GM12878 (cell line): ENCODE measurements around the gene EGFR. TPM values are rescaled to one million over a fixed set of nuclear protein-coding genes. Genes with fewer than 3 reads are reported as not detected.

Experiments used
- ATAC-seq: fragments of 200-7000 bp; cut with Tn5 transposase; 3 replicates; pipeline ENCODE4 v1.9.1; 2020; ENCODE audit warnings: mild to moderate bottlenecking, moderate library complexity
- BruUV-seq: library from RNA; stranded (reverse); fragments of 400-500 nt; replicated peaks from 2 replicates; lab custom pipeline; 2021; lab: Mats Ljungman, UMichigan
- CTCF ChIA-PET: fragments of 300-600 bp; sonication (Branson Sonifier 250); formaldehyde crosslinking; extraction: SDS; loops from one replicate; lab custom pipeline; 2021; ENCODE audit warnings: inconsistent platforms; lab: Yijun Ruan, JAX
- POLR2A ChIA-PET: fragments of 350-600 bp; formaldehyde crosslinking; extraction: SDS; loops from one replicate; lab custom pipeline; 2021; ENCODE audit warnings: inconsistent platforms; lab: Charles Lee
- RAD21 ChIA-PET: fragments of 300-600 bp; sonication (Branson Sonifier 250); formaldehyde crosslinking; loops from one replicate; lab custom pipeline; 2023; ENCODE audit warnings: antibody characterized with exemption; ENCODE audit not compliant: unreplicated experiment; lab: Charles Lee
- SMC1A ChIA-PET: fragments of 300-600 bp; sonication (Branson Sonifier 250); formaldehyde crosslinking; loops from one replicate; lab custom pipeline; 2023; ENCODE audit not compliant: unreplicated experiment, uncharacterized antibody; lab: Charles Lee
- DNase-seq: peaks from one replicate; pipeline ENCODE4 v3.0.0-alpha.2; 2011; ENCODE audit warnings: low read depth, low spot score
- FAIRE-seq: peaks from 3 replicates; lab custom pipeline; 2011; peaks lifted over from hg19 to GRCh38; lab: Jason Lieb, UNC
- H2AFZ ChIP-seq: 2 replicates; pipeline ENCODE4 v1.6.0; 2011; ENCODE audit warnings: low read depth, low read length, control low read depth; ENCODE audit not compliant: control insufficient read depth
- H3K27ac ChIP-seq: 2 replicates; pipeline ENCODE4 v1.5.1; 2011; ENCODE audit warnings: control low read depth; ENCODE audit not compliant: control insufficient read depth, insufficient read depth
- H3K27me3 ChIP-seq, 2 experiments: replicated peaks in 1 of 2; 2 replicates each; pipeline versions ENCODE4 v1.6.0 to v1.6.1; 2011; ENCODE audit warnings: low read length in 1 of 2; ENCODE audit not compliant: control insufficient read depth in 2 of 2, insufficient read depth in 2 of 2
- H3K36me3 ChIP-seq, 2 experiments: 2 replicates each; pipeline ENCODE4 v1.5.1; 2011; ENCODE audit warnings: low read length in 1 of 2; ENCODE audit not compliant: control insufficient read depth in 2 of 2, insufficient read depth in 2 of 2
- H3K4me1 ChIP-seq: 2 replicates; pipeline ENCODE4 v1.6.1; 2011; ENCODE audit warnings: mild to moderate bottlenecking, low read length, moderate library complexity, mixed read lengths; ENCODE audit not compliant: control insufficient read depth, insufficient read depth
- H3K4me2 ChIP-seq: 2 replicates; pipeline ENCODE4 v1.6.0; 2011; ENCODE audit warnings: control low read depth; ENCODE audit not compliant: control insufficient read depth, insufficient read depth
- H3K4me3 ChIP-seq: fragments of 200-600 bp; sonication (generic); 2 replicates; pipeline ENCODE4 v1.5.1; 2016
- H3K79me2 ChIP-seq: 2 replicates; pipeline ENCODE4 v1.6.0; 2011; ENCODE audit warnings: low read length; ENCODE audit not compliant: control insufficient read depth, insufficient read depth
- H3K9ac ChIP-seq: 2 replicates; pipeline ENCODE4 v1.8.0; 2011; ENCODE audit warnings: low read length, control low read depth, mixed read lengths; ENCODE audit not compliant: control insufficient read depth, insufficient read depth
- H3K9me3 ChIP-seq: replicated peaks from 3 replicates; pipeline ENCODE4 v1.5.1; 2011; ENCODE audit warnings: mild to moderate bottlenecking, low read length; ENCODE audit not compliant: control insufficient read depth, insufficient read depth
- H4K20me1 ChIP-seq: 2 replicates; pipeline ENCODE4 v1.6.0; 2011; ENCODE audit not compliant: control insufficient read depth, insufficient read depth
- MYB ChIP-seq: fragments of 150-350 bp; IDR thresholded peaks from 2 replicates; pipeline ENCODE4 v1.6.1; 2014; ENCODE audit warnings: mild to moderate bottlenecking, low read depth, low read length, borderline replicate concordance
- YBX1 ChIP-seq: fragments of 450-650 bp; IDR thresholded peaks from 2 replicates; pipeline ENCODE4 v1.6.1; 2016; ENCODE audit warnings: antibody characterized with exemption
- WGBS: methylation state at CpG from one replicate; pipeline ENCODE4 v1.1.6; 2016; ENCODE audit warnings: low lambda C conversion rate; ENCODE audit not compliant: insufficient replicate concordance, insufficient coverage; ENCODE audit errors: missing lambda C conversion rate; 5-methylcytosine and 5-hydroxymethylcytosine counted together
- in situ Hi-C: fragments of 300-500 bp; cut with MboI; formaldehyde crosslinking; loops from 9 replicates; pipeline ENCODE4 v1.14.3; 2018; ENCODE audit warnings: mixed read lengths
- intact Hi-C: fragments of 100-400 bp; cut with micrococcal nuclease; formaldehyde crosslinking; loops from one replicate; pipeline ENCODE4 v1.14.2; 2022; ENCODE audit not compliant: unreplicated experiment
- polyA plus RNA-seq, 11 experiments: library from polyadenylated mRNA; depleted of rRNA in 4 of 11; unstranded in 6 of 11; stranded (reverse) in 5 of 11; fragments of >200 nt; fragmentation: Nextera tagmentation in 4 of 11; fragmentation: Illumina TruSeq in 1 of 11; extraction: Ambion mirVana in 4 of 11; extraction: Trizol in 1 of 11; gene quantifications; 1 replicate in 1 of 11; 2 replicates in 10 of 11; pipeline versions ENCODE4 v1.2.1 to v1.2.3, GENCODE V29; 2011 to 2016; ENCODE audit warnings: inconsistent platforms in 2 of 11, missing spikeins in 2 of 11, low read depth in 1 of 11
- total RNA-seq, 4 experiments: library from RNA; depleted of rRNA in 3 of 4; stranded (reverse); fragments of >200 nt in 3 of 4; fragmentation: Illumina TruSeq in 1 of 4; extraction: Trizol in 1 of 4; gene quantifications; 2 replicates each; pipeline versions ENCODE4 v1.2.1 to v1.2.3, GENCODE V29; 2013 to 2021
- TF ChIP-seq, protein P1 (sequence below): fragments of 450-650 bp; conservative IDR thresholded peaks from 2 replicates; pipeline ENCODE4 v1.6.1; 2017; ENCODE audit warnings: mild to moderate bottlenecking, moderate library complexity

The EGFR gene
- total and polyA plus RNA-seq, 10 of the 15 experiments (the other 5 are each of a cell fraction or from before 2014, with no cell fraction given) = 0.01 to 0.31 TPM; not detected in 8

DNA sequence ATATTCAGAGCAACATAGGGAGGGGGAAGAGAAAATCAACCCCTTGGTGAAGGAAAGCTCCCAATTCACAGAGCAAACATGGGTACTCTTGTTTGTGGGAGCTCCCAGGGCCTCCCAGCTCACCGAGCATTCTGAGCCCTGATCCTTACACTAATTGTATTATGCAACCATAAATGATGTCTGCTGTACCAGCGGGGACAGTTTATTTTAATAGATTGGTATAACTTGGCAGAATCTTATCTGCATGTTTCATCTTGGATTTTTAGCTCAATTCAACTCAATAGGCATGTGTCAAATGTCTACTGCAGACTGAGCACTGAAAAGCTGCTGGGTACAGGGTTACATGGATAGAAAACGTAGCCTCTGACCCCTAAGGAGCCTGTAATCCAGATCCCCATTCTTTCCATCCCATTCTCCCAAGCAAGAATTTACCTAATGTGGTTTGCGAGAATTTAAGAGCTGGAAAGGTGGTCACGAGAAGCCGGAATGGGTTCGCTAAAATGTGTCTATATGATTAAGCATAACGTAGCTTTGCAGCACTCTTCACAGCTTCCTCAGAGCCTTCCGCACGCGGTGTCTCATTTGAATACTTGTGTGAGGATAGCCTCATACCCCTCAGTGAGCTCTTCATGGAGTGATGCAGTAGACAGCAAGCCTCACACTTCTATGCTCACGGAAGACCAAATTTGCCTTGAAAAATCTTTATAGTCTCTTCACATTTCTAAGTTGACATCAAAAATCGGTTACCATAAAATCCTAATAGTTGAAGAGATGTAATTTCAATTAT is 18.3 kb downstream of the EGFR start:
- intact Hi-C loops = no loop called here
- ATAC-seq (no peak), FAIRE-seq (no peak), DNase-seq (no peak)
- no peak overlapping the region for H3K4me2 ChIP-seq
- POLR2A ChIA-PET = interaction anchor here (1.1 kb wide), 1 partner anchor 208 kb away, joined by 3 read pairs; no protein-coding TSS in a partner anchor
- CTCF ChIA-PET = interaction anchor here (0.9 to 1.1 kb wide), 3 partner anchors 11 to 218 kb away, joined by 3 read pairs; no protein-coding TSS in a partner anchor
- H3K9ac ChIP-seq = no peak overlapping the region
- H3K27me3 ChIP-seq = peaks cover 0 to 2% of the 10 kb centered on the region in 2 experiments; a peak in 1 of 4 replicates
- no TSS peak for BruUV-seq
- H3K27ac ChIP-seq = no peak overlapping the region
- no peaks in the 10 kb centered on the region for H3K9me3 ChIP-seq
- no peaks in the 10 kb centered on the region for H3K36me3 ChIP-seq
- in situ Hi-C loops = no loop called here
- WGBS = 56% methylated on average over 13 of the region's 13 CpGs
- H4K20me1 ChIP-seq = no peaks in the 10 kb centered on the region
- TF ChIP-seq MYB (no peak), YBX1 (no peak)
- TF ChIP-seq, protein P1, sequence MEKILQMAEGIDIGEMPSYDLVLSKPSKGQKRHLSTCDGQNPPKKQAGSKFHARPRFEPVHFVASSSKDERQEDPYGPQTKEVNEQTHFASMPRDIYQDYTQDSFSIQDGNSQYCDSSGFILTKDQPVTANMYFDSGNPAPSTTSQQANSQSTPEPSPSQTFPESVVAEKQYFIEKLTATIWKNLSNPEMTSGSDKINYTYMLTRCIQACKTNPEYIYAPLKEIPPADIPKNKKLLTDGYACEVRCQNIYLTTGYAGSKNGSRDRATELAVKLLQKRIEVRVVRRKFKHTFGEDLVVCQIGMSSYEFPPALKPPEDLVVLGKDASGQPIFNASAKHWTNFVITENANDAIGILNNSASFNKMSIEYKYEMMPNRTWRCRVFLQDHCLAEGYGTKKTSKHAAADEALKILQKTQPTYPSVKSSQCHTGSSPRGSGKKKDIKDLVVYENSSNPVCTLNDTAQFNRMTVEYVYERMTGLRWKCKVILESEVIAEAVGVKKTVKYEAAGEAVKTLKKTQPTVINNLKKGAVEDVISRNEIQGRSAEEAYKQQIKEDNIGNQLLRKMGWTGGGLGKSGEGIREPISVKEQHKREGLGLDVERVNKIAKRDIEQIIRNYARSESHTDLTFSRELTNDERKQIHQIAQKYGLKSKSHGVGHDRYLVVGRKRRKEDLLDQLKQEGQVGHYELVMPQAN = no peak
- no peaks in the 10 kb centered on the region for H3K4me1 ChIP-seq
- no peak overlapping the region for H2AFZ ChIP-seq
- H3K4me3 ChIP-seq = no peak overlapping the region
- RAD21 ChIA-PET = interaction anchor here (1.2 kb wide), 1 partner anchor 14 kb away, joined by 3 read pairs; no protein-coding TSS in a partner anchor
- no peaks in the 10 kb centered on the region for H3K79me2 ChIP-seq
- SMC1A ChIA-PET = interaction anchor here (0.7 to 1.2 kb wide), 6 partner anchors 8 to 218 kb away, joined by 3 to 4 read pairs (median 3); no protein-coding TSS in a partner anchor
